GM12878 (cell line): ENCODE results near the gene COL4A2. TPM values are rescaled to one million over a fixed set of nuclear protein-coding genes. Genes with fewer than 3 reads are reported as not detected.
A peak's percentile ranks its signal among the peaks of the same experiment; 100 is the strongest.

Experiments used
- ATAC-seq: fragments of 200-7000 bp; cut with Tn5 transposase; 3 replicates; pipeline ENCODE4 v1.9.1; 2020; ENCODE audit warnings: mild to moderate bottlenecking, moderate library complexity
- BruUV-seq: library from RNA; stranded (reverse); fragments of 400-500 nt; replicated peaks from 2 replicates; lab custom pipeline; 2021; lab: Mats Ljungman, UMichigan
- CTCF ChIA-PET: fragments of 300-600 bp; sonication (Branson Sonifier 250); formaldehyde crosslinking; extraction: SDS; loops from one replicate; lab custom pipeline; 2021; ENCODE audit warnings: inconsistent platforms; lab: Yijun Ruan, JAX
- POLR2A ChIA-PET: fragments of 350-600 bp; formaldehyde crosslinking; extraction: SDS; loops from one replicate; lab custom pipeline; 2021; ENCODE audit warnings: inconsistent platforms; lab: Charles Lee
- RAD21 ChIA-PET: fragments of 300-600 bp; sonication (Branson Sonifier 250); formaldehyde crosslinking; loops from one replicate; lab custom pipeline; 2023; ENCODE audit warnings: antibody characterized with exemption; ENCODE audit not compliant: unreplicated experiment; lab: Charles Lee
- SMC1A ChIA-PET: fragments of 300-600 bp; sonication (Branson Sonifier 250); formaldehyde crosslinking; loops from one replicate; lab custom pipeline; 2023; ENCODE audit not compliant: unreplicated experiment, uncharacterized antibody; lab: Charles Lee
- DNase-seq: peaks from one replicate; pipeline ENCODE4 v3.0.0-alpha.2; 2011; ENCODE audit warnings: low read depth, low spot score
- FAIRE-seq: peaks from 3 replicates; lab custom pipeline; 2011; peaks lifted over from hg19 to GRCh38; lab: Jason Lieb, UNC
- H2AFZ ChIP-seq: 2 replicates; pipeline ENCODE4 v1.6.0; 2011; ENCODE audit warnings: low read depth, low read length, control low read depth; ENCODE audit not compliant: control insufficient read depth
- H3K27ac ChIP-seq: 2 replicates; pipeline ENCODE4 v1.5.1; 2011; ENCODE audit warnings: control low read depth; ENCODE audit not compliant: control insufficient read depth, insufficient read depth
- H3K27me3 ChIP-seq, 2 experiments: replicated peaks in 1 of 2; 2 replicates each; pipeline versions ENCODE4 v1.6.0 to v1.6.1; 2011; ENCODE audit warnings: low read length in 1 of 2; ENCODE audit not compliant: control insufficient read depth in 2 of 2, insufficient read depth in 2 of 2
- H3K36me3 ChIP-seq, 2 experiments: 2 replicates each; pipeline ENCODE4 v1.5.1; 2011; ENCODE audit warnings: low read length in 1 of 2; ENCODE audit not compliant: control insufficient read depth in 2 of 2, insufficient read depth in 2 of 2
- H3K4me1 ChIP-seq: 2 replicates; pipeline ENCODE4 v1.6.1; 2011; ENCODE audit warnings: mild to moderate bottlenecking, low read length, moderate library complexity, mixed read lengths; ENCODE audit not compliant: control insufficient read depth, insufficient read depth
- H3K4me2 ChIP-seq: 2 replicates; pipeline ENCODE4 v1.6.0; 2011; ENCODE audit warnings: control low read depth; ENCODE audit not compliant: control insufficient read depth, insufficient read depth
- H3K4me3 ChIP-seq: fragments of 200-600 bp; sonication (generic); 2 replicates; pipeline ENCODE4 v1.5.1; 2016
- H3K79me2 ChIP-seq: 2 replicates; pipeline ENCODE4 v1.6.0; 2011; ENCODE audit warnings: low read length; ENCODE audit not compliant: control insufficient read depth, insufficient read depth
- H3K9ac ChIP-seq: 2 replicates; pipeline ENCODE4 v1.8.0; 2011; ENCODE audit warnings: low read length, control low read depth, mixed read lengths; ENCODE audit not compliant: control insufficient read depth, insufficient read depth
- H3K9me3 ChIP-seq: replicated peaks from 3 replicates; pipeline ENCODE4 v1.5.1; 2011; ENCODE audit warnings: mild to moderate bottlenecking, low read length; ENCODE audit not compliant: control insufficient read depth, insufficient read depth
- H4K20me1 ChIP-seq: 2 replicates; pipeline ENCODE4 v1.6.0; 2011; ENCODE audit not compliant: control insufficient read depth, insufficient read depth
- BRCA1 ChIP-seq: IDR thresholded peaks from 2 replicates; pipeline ENCODE4 v1.6.1; 2011; ENCODE audit warnings: low read depth, low read length, improper control_type of control experiment
- CHD2 ChIP-seq: IDR thresholded peaks from 2 replicates; pipeline ENCODE4 v1.6.1; 2011; ENCODE audit warnings: low read depth, low read length, improper control_type of control experiment, borderline replicate concordance
- EZH2 ChIP-seq: IDR thresholded peaks from 2 replicates; pipeline ENCODE4 v1.6.1; 2012; ENCODE audit warnings: low read depth, mild to moderate bottlenecking, control low read depth, inconsistent platforms, low read length, borderline replicate concordance; ENCODE audit not compliant: control insufficient read depth
- HDAC2 ChIP-seq: fragments of 200-600 bp; sonication (generic); IDR thresholded peaks from 2 replicates; pipeline ENCODE4 v1.6.1; 2017
- IRF4 ChIP-seq: IDR thresholded peaks from 2 replicates; pipeline ENCODE4 v1.6.1; 2011; ENCODE audit warnings: low read depth, low read length
- KDM1A ChIP-seq: fragments of 200-600 bp; sonication (generic); IDR thresholded peaks from 2 replicates; pipeline ENCODE4 v1.6.1; 2016; ENCODE audit warnings: borderline replicate concordance
- KLF5 ChIP-seq: fragments of 450-650 bp; IDR thresholded peaks from 2 replicates; pipeline ENCODE4 v1.6.1; 2014; ENCODE audit warnings: mild to moderate bottlenecking; ENCODE audit not compliant: partially characterized antibody
- MTA2 ChIP-seq: fragments of 450-650 bp; IDR thresholded peaks from 2 replicates; pipeline ENCODE4 v1.6.1; 2016; ENCODE audit warnings: low read depth, mild to moderate bottlenecking, moderate library complexity
- NFYB ChIP-seq: IDR thresholded peaks from 2 replicates; pipeline ENCODE4 v1.6.1; 2011; ENCODE audit warnings: low read depth, mild to moderate bottlenecking, low read length, improper control_type of control experiment, moderate library complexity; ENCODE audit not compliant: insufficient read depth
- NR2F1 ChIP-seq: fragments of 450-650 bp; conservative IDR thresholded peaks from 2 replicates; pipeline ENCODE4 v1.6.1; 2017; ENCODE audit warnings: mild to moderate bottlenecking
- PAX8 ChIP-seq: fragments of 450-650 bp; IDR thresholded peaks from 2 replicates; pipeline ENCODE4 v1.6.1; 2017; ENCODE audit warnings: mild to moderate bottlenecking, moderate library complexity
- PML ChIP-seq: IDR thresholded peaks from 2 replicates; pipeline ENCODE4 v1.6.1; 2012; ENCODE audit warnings: low read length, inconsistent platforms
- RBBP5 ChIP-seq: fragments of 200-600 bp; sonication (generic); conservative IDR thresholded peaks from 2 replicates; pipeline ENCODE4 v1.6.1; 2016
- RUNX3 ChIP-seq: IDR thresholded peaks from 2 replicates; pipeline ENCODE4 v1.6.1; 2012; ENCODE audit warnings: low read length, inconsistent platforms
- WRNIP1 ChIP-seq: IDR thresholded peaks from 2 replicates; pipeline ENCODE4 v1.6.1; 2011; ENCODE audit warnings: low read depth, low read length, improper control_type of control experiment, borderline replicate concordance
- YY1 ChIP-seq: IDR thresholded peaks from 2 replicates; pipeline ENCODE4 v1.6.1; 2011; ENCODE audit warnings: low read depth, mild to moderate bottlenecking, low read length
- ZNF24 ChIP-seq: fragments of 450-650 bp; IDR thresholded peaks from 2 replicates; pipeline ENCODE4 v1.6.1; 2017; ENCODE audit warnings: antibody characterized with exemption, mild to moderate bottlenecking
- ZNF274 ChIP-seq: IDR thresholded peaks from one replicate; pipeline ENCODE4 v1.8.0; 2011; ENCODE audit not compliant: insufficient read length, insufficient read depth
- WGBS: methylation state at CpG from one replicate; pipeline ENCODE4 v1.1.6; 2016; ENCODE audit warnings: low lambda C conversion rate; ENCODE audit not compliant: insufficient replicate concordance, insufficient coverage; ENCODE audit errors: missing lambda C conversion rate; 5-methylcytosine and 5-hydroxymethylcytosine counted together
- in situ Hi-C: fragments of 300-500 bp; cut with MboI; formaldehyde crosslinking; loops from 9 replicates; pipeline ENCODE4 v1.14.3; 2018; ENCODE audit warnings: mixed read lengths
- intact Hi-C: fragments of 100-400 bp; cut with micrococcal nuclease; formaldehyde crosslinking; loops from one replicate; pipeline ENCODE4 v1.14.2; 2022; ENCODE audit not compliant: unreplicated experiment
- polyA plus RNA-seq, 11 experiments: library from polyadenylated mRNA; depleted of rRNA in 4 of 11; unstranded in 6 of 11; stranded (reverse) in 5 of 11; fragments of >200 nt; fragmentation: Nextera tagmentation in 4 of 11; fragmentation: Illumina TruSeq in 1 of 11; extraction: Ambion mirVana in 4 of 11; extraction: Trizol in 1 of 11; gene quantifications; 1 replicate in 1 of 11; 2 replicates in 10 of 11; pipeline versions ENCODE4 v1.2.1 to v1.2.3, GENCODE V29; 2011 to 2016; ENCODE audit warnings: inconsistent platforms in 2 of 11, missing spikeins in 2 of 11, low read depth in 1 of 11
- total RNA-seq, 4 experiments: library from RNA; depleted of rRNA in 3 of 4; stranded (reverse); fragments of >200 nt in 3 of 4; fragmentation: Illumina TruSeq in 1 of 4; extraction: Trizol in 1 of 4; gene quantifications; 2 replicates each; pipeline versions ENCODE4 v1.2.1 to v1.2.3, GENCODE V29; 2013 to 2021
- TF ChIP-seq, protein P1 (sequence below): fragments of 450-650 bp; formaldehyde crosslinking; IDR thresholded peaks from 2 replicates; pipeline ENCODE4 v1.4.0; 2020; ENCODE audit warnings: mild to moderate bottlenecking, moderate library complexity

COL4A2 gene
- total and polyA plus RNA-seq, 10 of the 15 experiments (the other 5 are each of a cell fraction or from before 2014, with no cell fraction given): 0.16 to 1.6 (median 0.62) TPM; not detected in 3

- 29% methylated on average over 10 of the region's 10 CpGs for WGBS
- POLR2A ChIA-PET: no interaction called here
- TF ChIP-seq, protein P1, sequence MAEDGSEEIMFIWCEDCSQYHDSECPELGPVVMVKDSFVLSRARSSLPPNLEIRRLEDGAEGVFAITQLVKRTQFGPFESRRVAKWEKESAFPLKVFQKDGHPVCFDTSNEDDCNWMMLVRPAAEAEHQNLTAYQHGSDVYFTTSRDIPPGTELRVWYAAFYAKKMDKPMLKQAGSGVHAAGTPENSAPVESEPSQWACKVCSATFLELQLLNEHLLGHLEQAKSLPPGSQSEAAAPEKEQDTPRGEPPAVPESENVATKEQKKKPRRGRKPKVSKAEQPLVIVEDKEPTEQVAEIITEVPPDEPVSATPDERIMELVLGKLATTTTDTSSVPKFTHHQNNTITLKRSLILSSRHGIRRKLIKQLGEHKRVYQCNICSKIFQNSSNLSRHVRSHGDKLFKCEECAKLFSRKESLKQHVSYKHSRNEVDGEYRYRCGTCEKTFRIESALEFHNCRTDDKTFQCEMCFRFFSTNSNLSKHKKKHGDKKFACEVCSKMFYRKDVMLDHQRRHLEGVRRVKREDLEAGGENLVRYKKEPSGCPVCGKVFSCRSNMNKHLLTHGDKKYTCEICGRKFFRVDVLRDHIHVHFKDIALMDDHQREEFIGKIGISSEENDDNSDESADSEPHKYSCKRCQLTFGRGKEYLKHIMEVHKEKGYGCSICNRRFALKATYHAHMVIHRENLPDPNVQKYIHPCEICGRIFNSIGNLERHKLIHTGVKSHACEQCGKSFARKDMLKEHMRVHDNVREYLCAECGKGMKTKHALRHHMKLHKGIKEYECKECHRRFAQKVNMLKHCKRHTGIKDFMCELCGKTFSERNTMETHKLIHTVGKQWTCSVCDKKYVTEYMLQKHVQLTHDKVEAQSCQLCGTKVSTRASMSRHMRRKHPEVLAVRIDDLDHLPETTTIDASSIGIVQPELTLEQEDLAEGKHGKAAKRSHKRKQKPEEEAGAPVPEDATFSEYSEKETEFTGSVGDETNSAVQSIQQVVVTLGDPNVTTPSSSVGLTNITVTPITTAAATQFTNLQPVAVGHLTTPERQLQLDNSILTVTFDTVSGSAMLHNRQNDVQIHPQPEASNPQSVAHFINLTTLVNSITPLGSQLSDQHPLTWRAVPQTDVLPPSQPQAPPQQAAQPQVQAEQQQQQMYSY: no peak
- TF ChIP-seq WRNIP1 (no peak), NFYB (no peak), ZNF24 (no peak), RBBP5 (no peak), HDAC2 (no peak), YY1 (no peak), BRCA1 (no peak), MTA2 (no peak), PML (no peak), IRF4 (no peak), RUNX3 (no peak), PAX8 (no peak), KLF5 (no peak), CHD2 (no peak), KDM1A (no peak), EZH2 (no peak), ZNF274 (no peak), NR2F1 (no peak)
- TF ChIP-seq, all 136 proteins: peak for 0
- Histone ChIP-seq H2AFZ (no peak overlapping the region), H3K27ac (no peak overlapping the region), H3K9ac (no peak overlapping the region), H3K79me2 (no peaks in the 10 kb centered on the region), H4K20me1 (no peaks in the 10 kb centered on the region), H3K4me3 (no peak overlapping the region), H3K36me3 (no peaks in the 10 kb centered on the region), H3K4me2 (no peak overlapping the region), H3K9me3 (no peaks in the 10 kb centered on the region), H3K27me3 (no peaks in the 10 kb centered on the region), H3K4me1 (no peaks in the 10 kb centered on the region)
- in situ Hi-C loops (no loop called here), intact Hi-C loops (no loop called here)
- CTCF ChIA-PET: interaction anchor here (1.2 to 3.1 kb wide), 5 partner anchors 10 to 245 kb away, joined by 3 to 31 read pairs (median 4); no protein-coding TSS in a partner anchor
- no peak for FAIRE-seq
- ATAC-seq: peak; percentile 46
- RAD21 ChIA-PET: interaction anchor here (1.9 to 2.8 kb wide), 2 partner anchors 11 to 82 kb away, joined by 5 to 14 read pairs; no protein-coding TSS in a partner anchor
- SMC1A ChIA-PET: interaction anchor here (0.8 to 3.3 kb wide), 7 partner anchors 9 to 94 kb away, joined by 3 to 30 read pairs (median 5); no protein-coding TSS in a partner anchor
- BruUV-seq: no TSS peak
- no peak for DNase-seq
Observed at GRCh38 chr13:110361365-110361911, 54.4 kb downstream of the COL4A2 start.
